Endothelial cell of umbilical vein (primary cell): ENCODE measurements around the gene TMPRSS6. TPM values are rescaled to one million over a fixed set of nuclear protein-coding genes. Genes with fewer than 3 reads are reported as not detected.

ENCODE experiments used
- BruUV-seq: library from RNA; stranded (reverse); fragments of 400-500 nt; replicated peaks from 2 replicates; lab custom pipeline; 2021; lab: Mats Ljungman, UMichigan
- CTCF ChIA-PET: fragments of 300-600, 350-600 bp; sonication (Branson Sonifier 250); formaldehyde crosslinking; loops from one replicate; lab custom pipeline; 2021; ENCODE audit warnings: antibody characterized with exemption, inconsistent platforms; lab: Charles Lee
- POLR2A ChIA-PET: fragments of 300-600, 350-600 bp; sonication (Branson Sonifier 250); formaldehyde crosslinking; loops from one replicate; lab custom pipeline; 2021; ENCODE audit warnings: antibody characterized with exemption, inconsistent platforms; lab: Charles Lee
- DNase-seq: peaks from one replicate; pipeline ENCODE4 v3.0.0-alpha.2; 2011; ENCODE audit warnings: low read depth, low spot score
- FAIRE-seq: peaks from 2 replicates; lab custom pipeline; 2011; peaks lifted over from hg19 to GRCh38; lab: Jason Lieb, UNC
- H2AFZ ChIP-seq: 2 replicates; pipeline ENCODE4 v1.6.0; 2012; ENCODE audit warnings: low read depth, low read length, control low read depth, inconsistent platforms
- H3K27ac ChIP-seq: 2 replicates; pipeline ENCODE4 v1.5.1; 2011; ENCODE audit warnings: low read depth, mild to moderate bottlenecking, control low read depth, low read length, moderate library complexity; ENCODE audit not compliant: insufficient read depth
- H3K27me3 ChIP-seq, 2 experiments: 2 replicates each; pipeline versions ENCODE4 v1.6.0 to v1.6.1; 2011; ENCODE audit warnings: low read length in 2 of 2, mixed read lengths in 1 of 2; ENCODE audit not compliant: control insufficient read depth in 2 of 2, insufficient read depth in 2 of 2
- H3K36me3 ChIP-seq, 2 experiments: 2 replicates in 1 of 2; 3 replicates in 1 of 2; pipeline ENCODE4 v1.5.1; 2011; ENCODE audit warnings: low read length in 2 of 2, mild to moderate bottlenecking in 1 of 2, moderate library complexity in 1 of 2; ENCODE audit not compliant: control insufficient read depth in 2 of 2, insufficient read depth in 2 of 2; ENCODE audit errors: extremely low read depth in 1 of 2
- H3K4me1 ChIP-seq: 3 replicates; pipeline ENCODE4 v1.5.1; 2011; ENCODE audit warnings: mild to moderate bottlenecking, low read length; ENCODE audit not compliant: control insufficient read depth, insufficient read depth; ENCODE audit errors: extremely low read depth
- H3K4me2 ChIP-seq: 2 replicates; pipeline ENCODE4 v1.6.1; 2011; ENCODE audit warnings: low read length, control low read depth, mixed read lengths; ENCODE audit not compliant: insufficient read depth
- H3K4me3 ChIP-seq, 3 experiments: fragments of 200-600 bp in 1 of 3; sonication (generic), shearing (Covaris generic) in 1 of 3; replicated peaks in 1 of 3; 2 replicates each; pipeline ENCODE4 v1.5.1; 2011 to 2016; ENCODE audit warnings: control low read depth in 3 of 3, low read length in 3 of 3, mild to moderate bottlenecking in 2 of 3, inconsistent platforms in 1 of 3, low read depth in 1 of 3, moderate library complexity in 1 of 3; ENCODE audit not compliant: insufficient read depth in 1 of 3
- H3K79me2 ChIP-seq: 2 replicates; pipeline ENCODE4 v1.6.0; 2012; ENCODE audit warnings: low read length, inconsistent platforms; ENCODE audit not compliant: control insufficient read depth, insufficient read depth
- H3K9ac ChIP-seq: replicated peaks from 2 replicates; pipeline ENCODE3; 2011; ENCODE audit warnings: low read length, control low read depth; ENCODE audit not compliant: insufficient read depth; ENCODE audit errors: extremely low read depth
- H3K9me1 ChIP-seq: replicated peaks from 3 replicates; pipeline ENCODE4 v1.6.0; 2011; ENCODE audit warnings: mild to moderate bottlenecking, low read length; ENCODE audit not compliant: control insufficient read depth, insufficient read depth; ENCODE audit errors: extremely low read depth
- H3K9me3 ChIP-seq: replicated peaks from 2 replicates; pipeline ENCODE4 v1.5.1; 2012; ENCODE audit warnings: low read length, inconsistent platforms; ENCODE audit not compliant: control insufficient read depth, insufficient read depth
- H4K20me1 ChIP-seq: replicated peaks from 2 replicates; pipeline ENCODE3; 2011; ENCODE audit warnings: mild to moderate bottlenecking, low read length; ENCODE audit not compliant: control insufficient read depth, insufficient read depth; ENCODE audit errors: extremely low read depth
- EZH2 ChIP-seq: IDR thresholded peaks from 2 replicates; pipeline ENCODE4 v1.6.1; 2012; ENCODE audit warnings: borderline replicate concordance, low read depth, mild to moderate bottlenecking, moderate library complexity, low read length, inconsistent platforms; ENCODE audit not compliant: severe bottlenecking
- FOS ChIP-seq: IDR thresholded peaks from 2 replicates; pipeline ENCODE4 v1.6.1; 2011; ENCODE audit warnings: mild to moderate bottlenecking, low read length, moderate library complexity, borderline replicate concordance; ENCODE audit not compliant: insufficient read depth
- GATA2 ChIP-seq: IDR thresholded peaks from 2 replicates; pipeline ENCODE4 v1.7.0; 2011; ENCODE audit warnings: low read depth, mild to moderate bottlenecking, moderate library complexity, mixed read lengths, low read length; ENCODE audit not compliant: insufficient read length, insufficient read depth
- JUN ChIP-seq: IDR thresholded peaks from 2 replicates; pipeline ENCODE4 v1.6.1; 2011; ENCODE audit warnings: borderline replicate concordance, low read depth; ENCODE audit not compliant: insufficient read length, insufficient read depth
- MYC ChIP-seq: IDR thresholded peaks from one replicate; pipeline ENCODE4 v1.6.1; 2011; ENCODE audit warnings: mild to moderate bottlenecking, low read depth, low read length
- POLR2A ChIP-seq: IDR thresholded peaks from 2 replicates; pipeline ENCODE4 v1.6.1; 2012; ENCODE audit warnings: low read depth, mild to moderate bottlenecking, control low read depth, low read length
- POLR2AphosphoS5 ChIP-seq: IDR thresholded peaks from 2 replicates; pipeline ENCODE4 v1.6.1; 2012; ENCODE audit warnings: low read depth, mild to moderate bottlenecking, control low read depth, low read length, moderate library complexity; ENCODE audit not compliant: insufficient read depth
- dilution Hi-C: fragments of 300-500 bp; cut with MboI; formaldehyde crosslinking; loops from one replicate; pipeline ENCODE4 v1.15.0; 2019; ENCODE audit warnings: low sequenced_read_pairs; ENCODE audit not compliant: extremely low pct_ligation_motif_present
- intact Hi-C: fragments of 100-400 bp; cut with micrococcal nuclease; formaldehyde crosslinking; loops from one replicate; pipeline ENCODE4 v1.10.0; 2022
- polyA plus RNA-seq, 4 experiments: library from polyadenylated mRNA; depleted of rRNA in 3 of 4; stranded (reverse) in 3 of 4; unstranded in 1 of 4; fragments of >200 nt; gene quantifications; 2 replicates each; pipeline versions ENCODE4 v1.2.1 to v1.2.3, GENCODE V29; 2011 to 2012; ENCODE audit warnings: missing spikeins in 1 of 4
- total RNA-seq: library from RNA; stranded (reverse); gene quantifications from 2 replicates; pipeline ENCODE4 v1.2.3, GENCODE V29; 2021
- TF ChIP-seq, protein P1 (sequence below), 2 donors: IDR thresholded peaks; 1 replicate in 1 of 2; 2 replicates in 1 of 2; pipeline ENCODE4 v1.5.1; 2011; ENCODE audit warnings: low read length in 2 of 2, mild to moderate bottlenecking in 2 of 2, moderate library complexity in 2 of 2, control low read depth in 1 of 2, inconsistent platforms in 1 of 2, low read depth in 1 of 2; ENCODE audit not compliant: insufficient read depth in 1 of 2; ENCODE audit errors: extremely low read depth in 1 of 2
- TF ChIP-seq, protein P2 (sequence below): IDR thresholded peaks from 2 replicates; pipeline ENCODE4 v1.6.1; 2011; ENCODE audit not compliant: insufficient read depth, insufficient read length

TMPRSS6 gene
- total and polyA plus RNA-seq, 2 donors (not counting 3 experiments of a cell fraction or from before 2014, with no cell fraction given): not detected

DNA sequence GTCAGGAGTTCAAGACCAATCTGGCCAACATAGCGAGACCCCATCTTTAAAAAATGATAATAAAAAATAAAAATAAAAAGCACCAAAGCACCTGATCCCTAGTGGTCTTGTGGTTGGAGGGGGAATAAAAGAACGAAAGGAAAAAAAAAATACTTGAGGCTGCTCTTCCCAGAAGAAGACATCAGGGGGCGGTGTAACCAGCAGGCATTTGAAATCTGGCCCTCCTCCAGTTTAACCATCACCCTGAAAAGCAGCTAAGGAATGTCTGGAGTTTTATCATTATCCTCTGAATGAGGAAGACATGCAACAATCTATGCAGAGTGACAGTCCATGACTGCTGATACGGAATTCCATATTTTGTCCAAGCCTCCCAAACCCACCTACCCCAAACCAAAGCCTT is 63.6 kb downstream of the TMPRSS6 start:
- FAIRE-seq (peak; percentile 79), DNase-seq (peak; percentile 42)
- Histone ChIP-seq H4K20me1 (no peaks in the 10 kb centered on the region), H2AFZ (no peak overlapping the region), H3K4me1 (peaks cover 7% of the 10 kb centered on the region), H3K27me3 (no peaks in the 10 kb centered on the region), H3K4me2 (no peak overlapping the region), H3K36me3 (no peaks in the 10 kb centered on the region), H3K79me2 (no peaks in the 10 kb centered on the region), H3K27ac (no peak overlapping the region), H3K4me3 (no peak overlapping the region), H3K9me3 (no peaks in the 10 kb centered on the region), H3K9me1 (no peaks in the 10 kb centered on the region), H3K9ac (no peak overlapping the region)
- TF ChIP-seq POLR2A: no peak
- TF ChIP-seq, protein P1, sequence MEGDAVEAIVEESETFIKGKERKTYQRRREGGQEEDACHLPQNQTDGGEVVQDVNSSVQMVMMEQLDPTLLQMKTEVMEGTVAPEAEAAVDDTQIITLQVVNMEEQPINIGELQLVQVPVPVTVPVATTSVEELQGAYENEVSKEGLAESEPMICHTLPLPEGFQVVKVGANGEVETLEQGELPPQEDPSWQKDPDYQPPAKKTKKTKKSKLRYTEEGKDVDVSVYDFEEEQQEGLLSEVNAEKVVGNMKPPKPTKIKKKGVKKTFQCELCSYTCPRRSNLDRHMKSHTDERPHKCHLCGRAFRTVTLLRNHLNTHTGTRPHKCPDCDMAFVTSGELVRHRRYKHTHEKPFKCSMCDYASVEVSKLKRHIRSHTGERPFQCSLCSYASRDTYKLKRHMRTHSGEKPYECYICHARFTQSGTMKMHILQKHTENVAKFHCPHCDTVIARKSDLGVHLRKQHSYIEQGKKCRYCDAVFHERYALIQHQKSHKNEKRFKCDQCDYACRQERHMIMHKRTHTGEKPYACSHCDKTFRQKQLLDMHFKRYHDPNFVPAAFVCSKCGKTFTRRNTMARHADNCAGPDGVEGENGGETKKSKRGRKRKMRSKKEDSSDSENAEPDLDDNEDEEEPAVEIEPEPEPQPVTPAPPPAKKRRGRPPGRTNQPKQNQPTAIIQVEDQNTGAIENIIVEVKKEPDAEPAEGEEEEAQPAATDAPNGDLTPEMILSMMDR (IDR thresholded peaks at IDR 0.05; ENCODE audit: extremely low read depth in 1 of 2, insufficient read depth in 1 of 2, low read depth in 1 of 2, low read length in 2 of 2): peak; percentile 52 to 66
- dilution Hi-C loops (no loop called here), intact Hi-C loops (loop anchor here (1.0 to 2.0 kb wide), 3 partner anchors 153 to 263 kb away; no protein-coding TSS in a partner anchor)
- POLR2A ChIA-PET: no interaction called here
- no TSS peak for BruUV-seq
- CTCF ChIA-PET: interaction anchor here (0.6 to 2.0 kb wide), 17 partner anchors 9 to 270 kb away, joined by 3 to 15 read pairs (median 3); partner anchors contain the start of genes IFT27, MPST and TST

DNA sequence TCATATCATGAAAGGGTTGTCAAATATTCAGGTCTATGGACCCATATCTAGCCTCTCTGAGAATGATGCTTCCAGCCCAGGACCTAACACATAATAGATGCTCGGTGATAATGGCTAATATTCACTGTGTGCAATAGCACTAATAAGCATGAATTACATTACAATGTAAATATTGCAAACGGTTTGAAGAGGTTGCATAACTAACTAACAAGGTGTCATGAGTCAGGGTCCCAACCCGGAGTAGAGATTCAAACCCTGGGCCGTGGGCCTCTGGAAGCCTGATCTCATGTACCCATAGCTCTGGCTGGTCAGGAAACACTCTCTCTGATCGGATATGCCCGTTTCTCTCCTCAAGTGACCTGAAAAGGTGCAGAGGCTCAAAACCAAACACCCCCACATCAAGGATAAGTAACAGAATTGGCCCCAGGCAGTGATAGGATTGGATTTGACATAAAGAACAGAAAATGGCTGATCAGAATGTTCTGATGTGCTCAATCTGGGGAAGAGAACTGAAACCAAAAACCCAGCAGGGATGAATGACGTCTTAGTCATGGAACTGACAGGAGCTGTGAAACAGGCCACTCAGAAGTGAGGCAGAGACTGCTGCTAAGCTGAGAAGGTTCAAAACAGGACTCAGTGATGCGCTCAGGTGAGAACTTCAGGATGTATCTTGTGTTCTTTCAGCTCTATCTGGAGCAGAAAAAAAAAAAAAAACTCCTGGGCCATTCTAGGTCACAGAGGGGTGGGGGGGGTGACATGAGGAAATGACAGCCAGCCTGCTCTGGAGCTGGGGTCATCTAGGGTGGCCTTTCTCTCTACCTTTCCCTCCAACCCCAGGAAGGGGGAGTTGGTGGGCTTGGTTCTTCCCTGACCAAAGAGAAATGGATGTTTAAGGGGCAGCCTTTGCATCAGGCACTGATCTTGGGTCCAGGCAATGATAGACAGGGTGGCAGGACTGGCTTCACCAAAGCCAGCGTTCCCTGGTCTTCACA is 64.6 kb downstream of the TMPRSS6 start:
- Histone ChIP-seq H3K4me3 (no peak overlapping the region), H4K20me1 (no peaks in the 10 kb centered on the region), H3K27me3 (no peaks in the 10 kb centered on the region), H2AFZ (no peak overlapping the region), H3K79me2 (no peaks in the 10 kb centered on the region), H3K4me1 (peaks cover 16% of the 10 kb centered on the region), H3K9me1 (no peaks in the 10 kb centered on the region), H3K4me2 (no peak overlapping the region), H3K9ac (no peak overlapping the region), H3K27ac (no peak overlapping the region), H3K9me3 (no peaks in the 10 kb centered on the region), H3K36me3 (no peaks in the 10 kb centered on the region)
- FAIRE-seq: no peak
- no peak for TF ChIP-seq EZH2
- TF ChIP-seq, protein P2, sequence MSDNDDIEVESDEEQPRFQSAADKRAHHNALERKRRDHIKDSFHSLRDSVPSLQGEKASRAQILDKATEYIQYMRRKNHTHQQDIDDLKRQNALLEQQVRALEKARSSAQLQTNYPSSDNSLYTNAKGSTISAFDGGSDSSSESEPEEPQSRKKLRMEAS: no peak
- TF ChIP-seq, protein P1 (IDR thresholded peaks at IDR 0.05; ENCODE audit: extremely low read depth in 1 of 2, insufficient read depth in 1 of 2, low read depth in 1 of 2, low read length in 2 of 2): no peak
- no peak for TF ChIP-seq JUN
- TF ChIP-seq FOS: no peak
- no peak for TF ChIP-seq MYC
- no peak for TF ChIP-seq POLR2AphosphoS5
- TF ChIP-seq POLR2A: no peak
- no peak for TF ChIP-seq GATA2
- no peak for DNase-seq
- dilution Hi-C loops (no loop called here), intact Hi-C loops (loop anchor here (1.0 to 2.0 kb wide), 3 partner anchors 59 to 262 kb away; no protein-coding TSS in a partner anchor)
- ChIA-PET CTCF (interaction anchor here (0.6 to 3.0 kb wide), 10 partner anchors 12 to 305 kb away, joined by 3 to 38 read pairs (median 6); partner anchors contain the start of genes MPST and TST), POLR2A (interaction anchor here (0.6 kb wide), 1 partner anchor 87 kb away, joined by 3 read pairs; no protein-coding TSS in a partner anchor)
- BruUV-seq: no TSS peak
